DOHH2 (cell line): ENCODE measurements around the gene AREG.

Experiments
- CTCF ChIP-seq: fragments of 200-600 bp; sonication (generic); IDR thresholded peaks from one replicate; pipeline ENCODE4 v1.5.1; 2014; ENCODE audit warnings: antibody characterized with exemption, mild to moderate bottlenecking, low read depth, low read length; ENCODE audit not compliant: poor library complexity, severe bottlenecking
- EZH2phosphoT487 ChIP-seq: fragments of 200-600 bp; sonication (generic); IDR thresholded peaks from 2 replicates; pipeline ENCODE4 v1.6.1; 2017; ENCODE audit warnings: borderline replicate concordance, mild to moderate bottlenecking, antibody characterized with exemption, low read length, moderate library complexity, mixed read lengths

DNA sequence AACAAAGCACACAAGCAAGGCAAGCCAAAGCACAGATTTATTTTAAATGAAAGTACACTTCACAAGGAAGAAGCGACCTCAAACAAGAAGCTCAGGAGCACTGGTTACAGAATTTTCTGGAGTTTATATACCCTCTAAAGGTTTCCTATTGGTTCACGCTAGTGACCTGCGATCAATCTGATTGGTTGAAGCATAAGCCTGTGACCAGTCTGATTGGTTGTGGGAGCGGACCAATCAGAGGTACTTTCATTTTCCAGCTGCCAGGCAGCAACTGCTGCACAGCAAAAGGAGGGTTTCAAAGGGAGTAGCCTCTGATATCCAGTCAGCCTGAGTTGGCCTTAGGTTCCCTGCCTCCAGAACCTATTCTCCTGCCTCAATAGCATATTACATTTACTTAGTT, 4.6 kb upstream of the AREG start:
- TF ChIP-seq CTCF (no peak), EZH2phosphoT487 (no peak)
